ENCODE results near the gene HELZ.

The HELZ gene

DNA sequence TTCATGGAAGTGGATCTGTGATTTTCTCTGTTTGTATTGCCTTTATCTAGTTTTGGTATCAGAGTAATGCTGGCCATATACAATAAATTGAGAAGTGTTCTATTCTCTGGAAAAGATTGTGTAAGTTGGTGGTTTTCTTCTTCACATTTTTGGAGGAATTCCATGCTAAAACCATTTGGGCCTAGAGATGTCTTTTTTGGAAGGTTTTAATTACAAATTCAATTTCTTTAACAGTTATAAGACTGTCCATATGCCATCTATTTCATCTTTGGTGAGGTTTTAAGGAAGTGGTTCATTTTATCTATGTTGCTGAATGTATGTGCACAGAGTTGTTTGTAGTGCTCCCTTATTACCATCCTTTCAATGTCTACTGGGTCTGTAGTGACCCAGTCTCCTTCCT is 154.7 kb downstream of the HELZ start:
- TF ChIP-seq GATA2 (IDR thresholded peaks at IDR 0.05; ENCODE audit: low read depth, low read length) (no peak), GATA3 (IDR thresholded peaks at IDR 0.05; ENCODE audit: low read depth, low read length) (no peak)

DNA sequence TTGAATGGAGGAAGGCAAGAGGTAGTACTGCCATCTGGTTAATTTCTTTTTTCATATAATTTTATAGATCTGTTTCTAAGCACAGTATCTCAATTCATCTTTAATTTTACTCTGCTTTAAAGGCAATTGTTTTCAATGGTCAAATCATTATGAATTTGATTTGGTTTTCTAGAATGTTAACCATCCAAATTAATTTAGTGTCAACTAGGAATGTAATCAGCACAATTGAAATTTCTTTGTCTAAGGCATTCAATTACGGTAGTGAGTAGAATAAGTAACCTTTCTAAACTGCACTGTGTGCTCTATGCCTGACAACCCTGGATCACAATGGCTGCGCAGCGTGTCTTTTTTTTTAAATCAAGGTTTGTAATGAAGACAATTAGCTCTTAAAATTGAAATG is 156.4 kb downstream of the HELZ start:
- TF ChIP-seq GATA3 (IDR thresholded peaks at IDR 0.05; ENCODE audit: low read depth, low read length) = no peak
- TF ChIP-seq GATA2 (IDR thresholded peaks at IDR 0.05; ENCODE audit: low read depth, low read length) = no peak

- TF ChIP-seq GATA3 (IDR thresholded peaks at IDR 0.05; ENCODE audit: low read depth, low read length) (no peak), GATA2 (IDR thresholded peaks at IDR 0.05; ENCODE audit: low read depth, low read length) (no peak)
These were observed 159.6 kb downstream of the HELZ start for GRCh38 chr17:67085406-67085805.

DNA sequence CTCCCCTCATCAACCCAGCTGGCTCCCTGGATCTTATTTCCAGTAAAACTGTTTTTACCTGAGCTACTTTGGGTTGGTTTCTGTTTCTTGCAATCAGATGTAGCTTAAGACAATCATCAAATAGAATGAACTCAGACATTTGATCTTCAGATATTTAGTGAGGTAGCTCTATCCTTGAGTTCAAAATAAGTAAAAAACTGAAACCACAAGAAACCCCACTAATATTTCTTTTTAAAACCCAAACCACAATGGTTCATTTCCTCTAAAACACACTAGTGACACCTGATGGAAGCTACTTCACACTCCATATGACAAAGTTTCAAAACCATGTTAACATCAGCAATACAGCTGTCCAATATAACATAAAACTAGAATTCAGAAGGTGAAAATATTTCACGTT is 162.9 kb downstream of the HELZ start:
- TF ChIP-seq GATA3 (IDR thresholded peaks at IDR 0.05; ENCODE audit: low read depth, low read length) = no peak
- TF ChIP-seq GATA2 (IDR thresholded peaks at IDR 0.05; ENCODE audit: low read depth, low read length) = no peak

GRCh38 chr17:67080804-67081203 is 164.2 kb downstream of the HELZ start:
- TF ChIP-seq GATA2 (IDR thresholded peaks at IDR 0.05; ENCODE audit: low read depth, low read length) = no peak
- TF ChIP-seq GATA3 (IDR thresholded peaks at IDR 0.05; ENCODE audit: low read depth, low read length) = no peak

DNA sequence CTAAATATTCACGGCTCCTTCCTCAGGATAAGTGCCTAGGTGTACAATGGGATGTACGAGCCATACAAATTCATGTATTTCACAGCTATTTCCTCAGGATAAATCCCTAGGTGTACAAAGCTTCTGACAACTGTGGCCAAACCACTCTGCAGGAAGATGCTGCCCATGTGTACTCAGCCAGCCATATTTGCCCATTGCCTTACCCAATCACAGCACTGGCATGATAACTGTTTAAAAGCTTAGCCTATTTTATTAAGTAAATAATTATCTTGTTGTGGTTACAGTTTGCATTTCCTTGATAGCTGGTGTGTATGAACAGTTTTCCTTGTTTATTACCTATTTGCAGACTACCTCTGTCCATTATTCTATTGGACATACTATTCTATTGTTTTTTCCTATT is 165.5 kb downstream of the HELZ start:
- TF ChIP-seq GATA2 (IDR thresholded peaks at IDR 0.05; ENCODE audit: low read depth, low read length) (no peak), GATA3 (IDR thresholded peaks at IDR 0.05; ENCODE audit: low read depth, low read length) (no peak)

DNA sequence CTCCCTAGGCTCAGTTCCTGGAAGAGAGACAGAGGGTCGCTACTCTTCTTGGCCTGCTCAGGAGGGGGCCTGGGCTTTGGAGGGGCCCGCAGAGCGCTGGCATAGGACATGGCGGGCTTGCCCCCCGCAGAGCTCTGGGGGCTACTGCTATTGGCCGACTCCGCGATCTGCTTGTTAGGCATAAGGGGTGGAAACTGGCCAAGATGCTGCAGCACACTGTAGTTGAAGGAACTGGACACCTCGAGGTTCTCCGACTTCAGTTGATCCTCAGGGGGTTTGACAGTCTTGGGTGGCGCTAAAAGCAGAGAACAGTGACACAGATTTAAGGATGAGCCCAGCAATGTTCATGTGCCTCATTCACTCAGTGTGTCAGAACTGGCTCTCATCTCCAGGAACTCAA is 166.7 kb downstream of the HELZ start:
- TF ChIP-seq GATA3 (IDR thresholded peaks at IDR 0.05; ENCODE audit: low read depth, low read length) (no peak), GATA2 (IDR thresholded peaks at IDR 0.05; ENCODE audit: low read depth, low read length) (no peak)

- TF ChIP-seq GATA2 (IDR thresholded peaks at IDR 0.05; ENCODE audit: low read depth, low read length) (no peak), GATA3 (IDR thresholded peaks at IDR 0.05; ENCODE audit: low read depth, low read length) (no peak)
These were observed 168.7 kb downstream of the HELZ start for GRCh38 chr17:67076290-67076689.

GRCh38 chr17:67074781-67075180 is 170.2 kb downstream of the HELZ start:
- TF ChIP-seq GATA2 (IDR thresholded peaks at IDR 0.05; ENCODE audit: low read depth, low read length) (no peak), GATA3 (IDR thresholded peaks at IDR 0.05; ENCODE audit: low read depth, low read length) (no peak)

DNA sequence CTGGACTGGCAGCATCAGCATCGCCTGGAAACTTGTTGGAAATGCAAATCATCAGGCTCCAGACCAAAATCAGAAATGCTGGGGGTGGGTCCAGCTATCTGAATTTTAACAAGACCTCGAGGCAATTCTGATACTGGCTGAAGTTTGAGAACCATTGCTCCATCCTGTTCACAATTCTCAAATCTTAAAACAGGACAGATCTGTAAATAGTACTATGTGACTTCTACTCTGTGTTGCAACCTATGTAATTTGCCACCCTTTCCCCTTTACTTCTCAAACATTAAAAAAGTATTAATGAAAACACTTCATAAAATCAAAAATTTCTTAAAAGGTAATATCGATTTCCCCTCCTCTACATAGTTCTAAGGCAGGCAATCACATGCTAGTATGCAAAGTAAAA is 172.1 kb downstream of the HELZ start:
- TF ChIP-seq GATA3 (IDR thresholded peaks at IDR 0.05; ENCODE audit: low read depth, low read length) (no peak), GATA2 (IDR thresholded peaks at IDR 0.05; ENCODE audit: low read depth, low read length) (no peak)

DNA sequence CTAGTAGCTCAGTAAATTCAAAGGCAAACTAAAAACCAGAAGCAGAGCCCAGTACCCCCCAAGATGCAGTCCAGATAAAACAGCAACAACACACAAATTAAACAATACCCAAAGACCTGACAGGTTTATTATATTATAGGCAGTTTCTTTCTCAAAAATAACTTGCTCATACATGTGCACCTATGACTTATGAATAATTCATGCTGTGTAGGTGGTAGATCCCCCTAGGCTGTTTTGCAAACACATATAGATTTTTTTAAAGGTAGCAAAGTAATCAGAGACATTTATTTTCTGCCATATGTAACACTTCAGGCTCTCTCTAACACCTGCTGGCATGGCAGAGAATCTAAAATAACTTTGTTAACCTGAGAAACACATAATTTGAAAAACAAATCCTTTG is 173.4 kb downstream of the HELZ start:
- TF ChIP-seq GATA3 (IDR thresholded peaks at IDR 0.05; ENCODE audit: low read depth, low read length) (no peak), GATA2 (IDR thresholded peaks at IDR 0.05; ENCODE audit: low read depth, low read length) (no peak)

GRCh38 chr17:67069603-67070136 is 175.3 kb downstream of the HELZ start:
- no peak for TF ChIP-seq GATA3 (IDR thresholded peaks at IDR 0.05; ENCODE audit: low read depth, low read length)
- no peak for TF ChIP-seq GATA2 (IDR thresholded peaks at IDR 0.05; ENCODE audit: low read depth, low read length)

DNA sequence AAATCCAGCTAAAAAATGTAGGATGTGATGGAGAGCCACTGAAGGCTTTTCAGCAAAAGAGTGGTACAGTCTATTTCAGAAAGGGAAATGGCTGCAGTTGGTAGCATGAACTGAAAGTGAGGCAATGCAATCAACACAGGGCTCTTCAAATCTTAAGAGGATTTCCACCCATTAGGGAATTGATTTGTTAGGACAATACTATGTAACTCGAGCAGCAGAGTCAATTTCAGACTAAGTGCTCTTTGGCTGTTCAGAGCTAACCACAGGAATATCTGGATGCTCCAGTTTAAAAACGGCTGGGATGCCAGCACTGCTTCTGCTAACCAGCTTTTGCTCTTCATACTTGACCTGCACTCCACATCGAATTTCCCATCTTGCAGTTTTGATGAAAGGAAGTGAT is 176.0 kb downstream of the HELZ start:
- no peak for TF ChIP-seq GATA3 (IDR thresholded peaks at IDR 0.05; ENCODE audit: low read depth, low read length)
- TF ChIP-seq GATA2 (IDR thresholded peaks at IDR 0.05; ENCODE audit: low read depth, low read length) = no peak

- no peak for TF ChIP-seq GATA3 (IDR thresholded peaks at IDR 0.05; ENCODE audit: low read depth, low read length)
- no peak for TF ChIP-seq GATA2 (IDR thresholded peaks at IDR 0.05; ENCODE audit: low read depth, low read length)
These were observed 177.2 kb downstream of the HELZ start for GRCh38 chr17:67067571-67068482.

DNA sequence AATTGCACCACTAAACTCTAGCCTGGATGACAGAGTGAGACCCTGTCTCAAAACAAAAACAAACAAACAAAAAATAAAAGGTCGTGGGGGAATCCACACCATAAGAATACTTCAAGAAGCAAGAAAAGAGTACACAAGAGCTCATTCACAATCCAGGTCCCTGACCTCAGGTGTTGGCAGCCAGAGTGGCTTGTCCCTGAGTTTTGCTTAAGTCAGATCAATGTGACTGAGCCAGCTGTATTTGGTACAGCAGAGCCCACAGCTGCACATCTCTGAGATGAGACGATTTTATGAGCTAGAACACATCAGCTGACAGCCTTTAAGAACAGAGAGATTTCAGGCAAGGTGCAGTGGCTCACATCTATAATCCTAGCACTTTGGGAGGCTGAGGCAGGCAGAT is 178.3 kb downstream of the HELZ start:
- no peak for TF ChIP-seq GATA2 (IDR thresholded peaks at IDR 0.05; ENCODE audit: low read depth, low read length)
- no peak for TF ChIP-seq GATA3 (IDR thresholded peaks at IDR 0.05; ENCODE audit: low read depth, low read length)

All from SH-SY5Y (cell line).